Measurements from ENCODE around the gene BCL6. TPM values are rescaled to one million over a fixed set of nuclear protein-coding genes. Genes with fewer than 3 reads are reported as not detected.
A peak's percentile ranks its signal among the peaks of the same experiment; 100 is the strongest.

The BCL6 gene
- total and polyA plus RNA-seq, 2 experiments from 2014 or later, result 32.0 to 46.5 TPM

DNA sequence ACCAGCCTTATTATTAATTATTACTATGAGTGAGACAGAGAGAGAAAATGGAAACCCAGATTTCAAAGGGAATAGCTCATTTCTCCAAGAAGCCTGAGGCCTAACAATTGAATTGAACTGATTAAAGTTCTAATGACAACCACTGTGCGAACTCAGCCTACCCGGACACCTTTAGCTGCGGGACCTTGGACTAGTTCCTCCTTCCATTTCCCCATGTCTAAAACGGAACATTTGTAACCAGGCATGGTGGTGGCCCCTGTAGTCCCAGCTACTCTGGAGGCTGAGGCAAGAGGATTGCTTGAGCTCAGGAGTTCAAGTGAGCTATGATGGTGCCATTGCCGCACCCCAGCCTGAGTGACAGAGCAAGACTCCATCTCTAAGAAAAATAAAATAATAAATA, 26.5 kb downstream of the BCL6 start:
- no peaks in the 10 kb centered on the region for H3K9me2 ChIP-seq (replicated peaks; ENCODE audit: insufficient read depth)
- peaks cover 3% of the 10 kb centered on the region for H4K20me1 ChIP-seq (ENCODE audit: insufficient read depth, poor library complexity, severe bottlenecking)
- no peak overlapping the region for H3K4me2 ChIP-seq
- H3K4me1 ChIP-seq (ENCODE audit: insufficient read depth), result peaks cover 11% of the 10 kb centered on the region
- no peak for DNase-seq (ENCODE audit: low spot score)
- 99% methylated on average over 5 of the region's 5 CpGs for WGBS (ENCODE audit: low lambda C conversion rate, missing lambda C conversion rate)
- H3K27ac ChIP-seq, result no peak overlapping the region
- no peaks in the 10 kb centered on the region for H3K27me3 ChIP-seq
- H3K36me3 ChIP-seq (replicated peaks; ENCODE audit: insufficient read depth, low read depth), result no peaks in the 10 kb centered on the region
- no peak overlapping the region for H3K4me3 ChIP-seq
- H3K9me3 ChIP-seq (ENCODE audit: low read depth), result no peaks in the 10 kb centered on the region
- TF ChIP-seq EZH2phosphoT487 (IDR thresholded peaks at IDR 0.05; ENCODE audit: low read depth, severe bottlenecking, unreplicated experiment) (no peak), CTCF (IDR thresholded peaks at IDR 0.05; ENCODE audit: poor library complexity) (no peak), EZH2 (IDR thresholded peaks at IDR 0.05; ENCODE audit: borderline replicate concordance) (no peak)
- H2AFZ ChIP-seq, result no peak overlapping the region
- H3K79me2 ChIP-seq, result no peaks in the 10 kb centered on the region

DNA sequence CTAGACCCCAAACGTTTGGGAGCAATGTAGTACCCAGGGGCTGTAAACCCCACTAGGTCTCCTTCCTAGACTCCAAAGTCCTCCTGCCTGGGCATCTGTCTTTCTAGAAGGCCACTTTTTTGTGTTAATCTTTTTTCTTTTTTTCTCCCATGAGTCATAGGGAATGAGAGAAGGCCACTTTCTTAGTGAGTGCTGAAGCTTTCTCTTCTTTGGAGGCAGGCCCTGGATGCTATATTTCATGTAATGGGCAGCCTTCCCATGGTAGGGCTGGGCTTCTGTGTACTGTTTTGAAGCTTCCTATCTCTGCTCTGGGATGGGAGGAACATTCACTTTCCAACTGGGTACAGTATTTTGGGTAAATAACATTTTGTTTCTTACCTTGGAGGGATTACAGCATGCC, 27.7 kb downstream of the BCL6 start:
- Histone ChIP-seq H3K9me2 (replicated peaks; ENCODE audit: insufficient read depth) (no peaks in the 10 kb centered on the region), H3K9me3 (ENCODE audit: low read depth) (no peaks in the 10 kb centered on the region), H3K27me3 (no peaks in the 10 kb centered on the region), H3K79me2 (no peaks in the 10 kb centered on the region), H3K36me3 (replicated peaks; ENCODE audit: insufficient read depth, low read depth) (no peaks in the 10 kb centered on the region), H3K27ac (no peak overlapping the region), H4K20me1 (ENCODE audit: insufficient read depth, poor library complexity, severe bottlenecking) (peaks cover 3% of the 10 kb centered on the region), H3K4me3 (no peak overlapping the region), H3K4me1 (ENCODE audit: insufficient read depth) (peaks cover 11% of the 10 kb centered on the region), H3K4me2 (no peak overlapping the region), H2AFZ (no peak overlapping the region)
- no peak for DNase-seq (ENCODE audit: low spot score)
- 52% methylated on average over 1 of the region's 1 CpG for WGBS (ENCODE audit: low lambda C conversion rate, missing lambda C conversion rate)
- no peak for TF ChIP-seq CTCF (IDR thresholded peaks at IDR 0.05; ENCODE audit: poor library complexity)
- TF ChIP-seq EZH2 (IDR thresholded peaks at IDR 0.05; ENCODE audit: borderline replicate concordance), result no peak
- TF ChIP-seq EZH2phosphoT487 (IDR thresholded peaks at IDR 0.05; ENCODE audit: low read depth, severe bottlenecking, unreplicated experiment), result no peak

GRCh38 chr3:187714404-187714979, 30.8 kb downstream of the BCL6 start:
- Histone ChIP-seq H3K9me3 (ENCODE audit: low read depth) (no peaks in the 10 kb centered on the region), H3K79me2 (no peaks in the 10 kb centered on the region), H3K27ac (no peak overlapping the region), H4K20me1 (ENCODE audit: insufficient read depth, poor library complexity, severe bottlenecking) (no peaks in the 10 kb centered on the region), H3K4me1 (ENCODE audit: insufficient read depth) (peaks cover 1% of the 10 kb centered on the region), H3K9me2 (replicated peaks; ENCODE audit: insufficient read depth) (no peaks in the 10 kb centered on the region), H2AFZ (no peak overlapping the region), H3K27me3 (no peaks in the 10 kb centered on the region), H3K4me3 (no peak overlapping the region), H3K36me3 (replicated peaks; ENCODE audit: insufficient read depth, low read depth) (no peaks in the 10 kb centered on the region), H3K4me2 (no peak overlapping the region)
- 21% methylated on average over 4 of the region's 4 CpGs for WGBS (ENCODE audit: low lambda C conversion rate, missing lambda C conversion rate)
- DNase-seq (ENCODE audit: low spot score), result peak; percentile 84
- TF ChIP-seq EZH2phosphoT487 (IDR thresholded peaks at IDR 0.05; ENCODE audit: low read depth, severe bottlenecking, unreplicated experiment) (no peak), CTCF (IDR thresholded peaks at IDR 0.05; ENCODE audit: poor library complexity) (peak; percentile 90)

Data from hepatocyte (in vitro differentiated cells).